Measurements from ENCODE around the gene FLCN. TPM values are rescaled to one million over a fixed set of nuclear protein-coding genes. Genes with fewer than 3 reads are reported as not detected.

Gene FLCN
- total RNA-seq, 1 donor from 2014 or later: 59.1 TPM

- intact Hi-C loops (cut with DNase I): no loop called here
- ATAC-seq: no peak
- peak; percentile 51 for DNase-seq (ENCODE audit: low spot score)
These were observed 20.2 kb downstream of the FLCN start for GRCh38 chr17:17216776-17217175.

- DNase-seq (ENCODE audit: low spot score): peak; percentile 35
- peak; percentile 16 for ATAC-seq
- intact Hi-C loops (cut with DNase I): no loop called here
These were observed 20.7 kb downstream of the FLCN start for GRCh38 chr17:17216236-17216635.

- no peak for ATAC-seq
- intact Hi-C loops (cut with DNase I): no loop called here
- peak; percentile 43 for DNase-seq (ENCODE audit: low spot score)
These were observed 21.4 kb downstream of the FLCN start for GRCh38 chr17:17215575-17215974.

- DNase-seq (ENCODE audit: low spot score) (peak; percentile 48), ATAC-seq (no peak)
- intact Hi-C loops (cut with DNase I): no loop called here
These were observed 22.1 kb downstream of the FLCN start for GRCh38 chr17:17214646-17215436.

- ATAC-seq (peak; percentile 34), DNase-seq (ENCODE audit: low spot score) (no peak)
- intact Hi-C loops (cut with DNase I): no loop called here
These were observed 23.2 kb downstream of the FLCN start for GRCh38 chr17:17213775-17214174.

- no peak for ATAC-seq
- intact Hi-C loops (cut with DNase I): no loop called here
- no peak for DNase-seq (ENCODE audit: low spot score)
These were observed 29.0 kb downstream of the FLCN start for GRCh38 chr17:17207998-17208397.

GRCh38 chr17:17206913-17207335 lies 30.0 kb downstream of the FLCN start:
- DNase-seq (ENCODE audit: low spot score) (no peak), ATAC-seq (no peak)
- intact Hi-C loops (cut with DNase I): no loop called here

GRCh38 chr17:17206124-17206912 lies 30.6 kb downstream of the FLCN start, which contains the start of gene PLD6:
Gene PLD6, minus strand, starts transcription at chr17:17206333. Its CDS starts 47 bp downstream, at chr17:17206286.
- DNase-seq (ENCODE audit: low spot score): peak; percentile 90
- peak; percentile 77 for ATAC-seq
- intact Hi-C loops (cut with DNase I): no loop called here

- intact Hi-C loops (cut with DNase I): no loop called here
- ATAC-seq (peak; percentile 55), DNase-seq (ENCODE audit: low spot score) (peak; percentile 80)
These were observed 31.4 kb downstream of the FLCN start for GRCh38 chr17:17205368-17206123.

- ATAC-seq: no peak
- DNase-seq (ENCODE audit: low spot score): no peak
- intact Hi-C loops (cut with DNase I): no loop called here
These were observed 32.2 kb downstream of the FLCN start for GRCh38 chr17:17204635-17205231.

- ATAC-seq (peak; percentile 3), DNase-seq (ENCODE audit: low spot score) (no peak)
- intact Hi-C loops (cut with DNase I): no loop called here
These were observed 32.9 kb downstream of the FLCN start for GRCh38 chr17:17204041-17204591.

GRCh38 chr17:17203173-17203730 lies 33.7 kb downstream of the FLCN start:
- DNase-seq (ENCODE audit: low spot score) (no peak), ATAC-seq (no peak)
- intact Hi-C loops (cut with DNase I): no loop called here

GRCh38 chr17:17201907-17202306 lies 35.1 kb downstream of the FLCN start:
- no peak for ATAC-seq
- intact Hi-C loops (cut with DNase I): no loop called here
- DNase-seq (ENCODE audit: low spot score): no peak

- DNase-seq (ENCODE audit: low spot score): no peak
- ATAC-seq: no peak
- intact Hi-C loops (cut with DNase I): no loop called here
These were observed 35.7 kb downstream of the FLCN start for GRCh38 chr17:17201271-17201670.

GRCh38 chr17:17200831-17201230 lies 36.1 kb downstream of the FLCN start:
- intact Hi-C loops (cut with DNase I): no loop called here
- DNase-seq (ENCODE audit: low spot score): no peak
- ATAC-seq: peak; percentile 42

GRCh38 chr17:17200311-17200710 lies 36.7 kb downstream of the FLCN start:
- DNase-seq (ENCODE audit: low spot score) (no peak), ATAC-seq (no peak)
- intact Hi-C loops (cut with DNase I): no loop called here

GRCh38 chr17:17198281-17198680 lies 38.7 kb downstream of the FLCN start:
- intact Hi-C loops (cut with DNase I): no loop called here
- ATAC-seq (no peak), DNase-seq (ENCODE audit: low spot score) (no peak)

GRCh38 chr17:17196776-17197175 lies 40.2 kb downstream of the FLCN start:
- intact Hi-C loops (cut with DNase I): no loop called here
- ATAC-seq (no peak), DNase-seq (ENCODE audit: low spot score) (no peak)

Data from sciatic nerve (tissue), 2 donors.